Right lobe of liver (tissue), 6 donors: ENCODE results near the gene SHOC2. TPM values are rescaled to one million over a fixed set of nuclear protein-coding genes. Genes with fewer than 3 reads are reported as not detected.

Source experiments
- ATAC-seq, 4 donors: fragments of 200-7000 bp; cut with Tn5 transposase; one replicate each; pipeline ENCODE4 v1.9.1; 2020; ENCODE audit warnings: mild to moderate bottlenecking in 4 of 4, moderate library complexity in 4 of 4
- DNase-seq, 3 donors: peaks; one replicate each; pipeline ENCODE4 v3.0.0-alpha.2; 2020
- H3K27ac ChIP-seq, 3 donors: fragments of 200-600 bp; one replicate each; pipeline ENCODE4 v1.8.0; 2022
- H3K27me3 ChIP-seq, 2 donors: fragments of 200-600 bp; one replicate each; pipeline ENCODE4 v1.8.0; 2022
- H3K36me3 ChIP-seq, 4 donors: fragments of 200-600 bp; sonication (generic) in 1 of 4; one replicate each; pipeline versions ENCODE4 v1.5.1 to v1.8.0; 2017 to 2022; ENCODE audit warnings: control low read depth in 1 of 4
- H3K4me1 ChIP-seq, 4 donors: fragments of 200-600 bp; sonication (generic) in 1 of 4; one replicate each; pipeline versions ENCODE4 v1.5.1 to v1.8.0; 2017 to 2022; ENCODE audit warnings: control low read depth in 1 of 4
- H3K4me3 ChIP-seq, 3 donors: fragments of 200-600 bp; one replicate each; pipeline ENCODE4 v1.8.0; 2022
- H3K9me3 ChIP-seq, 4 donors: fragments of 200-600 bp; sonication (generic) in 1 of 4; one replicate each; pipeline versions ENCODE4 v1.5.1 to v1.8.0; 2017 to 2022; ENCODE audit warnings: control low read depth in 1 of 4
- CTCF ChIP-seq, 4 donors: fragments of 200-600 bp in 3 of 4; fragments of 450-650 bp in 1 of 4; IDR thresholded peaks; one replicate each; pipeline versions ENCODE4 v1.5.1 to v1.8.0; 2016 to 2022; ENCODE audit warnings: antibody characterized with exemption in 4 of 4, mild to moderate bottlenecking in 2 of 4
- POLR2A ChIP-seq: fragments of 450-650 bp; IDR thresholded peaks from one replicate; pipeline ENCODE4 v1.6.1; 2017; ENCODE audit warnings: antibody characterized with exemption, mild to moderate bottlenecking
- WGBS: methylation state at CpG from one replicate; pipeline ENCODE4 v1.1.6; 2018; ENCODE audit warnings: low coverage, low lambda C conversion rate; ENCODE audit not compliant: insufficient coverage; ENCODE audit errors: missing lambda C conversion rate; 5-methylcytosine and 5-hydroxymethylcytosine counted together
- intact Hi-C, 2 donors: fragments of 100-400 bp; cut with DNase I; formaldehyde crosslinking; loops; one replicate each; pipeline versions ENCODE4 v1.11.2 to v1.14.1; 2022
- total RNA-seq, 6 experiments: library from RNA; depleted of rRNA in 2 of 6; stranded (reverse); fragments of >200 nt in 2 of 6; fragmentation: NEBNext Ultra II Directional in 3 of 6; extraction: Animal tissue kit (Norgen Biotek cat#: 25700) in 3 of 6; gene quantifications; one replicate each; pipeline versions ENCODE4 v1.1.0 to v1.2.4, GENCODE V29; 2016 to 2023
- donor health status: DM: no; HTN: yes; CAD: no.
- donor health status: DM: no; HTN: no; CAD: no.
- donor health status: DM: no; HTN: no; CAD: no.
- donor health status: DM: no; HTN: yes; CAD: no.
- donor health status: DM: no; HTN: yes; CAD: no.

The SHOC2 gene
- total RNA-seq, 6 experiments from 2014 or later, result 16.0 to 28.6 (median 22.2) TPM

GRCh38 chr10:110897184-110897583 is 22.2 kb upstream of the SHOC2 start:
- H3K27ac ChIP-seq, result no peak overlapping the region
- intact Hi-C loops, result no loop called here
- peak; percentile 75 to 91 (median 86) for ATAC-seq
- H3K4me3 ChIP-seq, result no peak overlapping the region
- DNase-seq, result peak in 2 of 3 donors; percentile 58 to 74
- no peak for TF ChIP-seq POLR2A
- TF ChIP-seq CTCF (IDR thresholded peaks at IDR 0.05), result no peak
- no peaks in the 10 kb centered on the region for H3K9me3 ChIP-seq
- peaks cover 0 to 43% (median 6%) of the 10 kb centered on the region in 4 donors for H3K36me3 ChIP-seq
- no peaks in the 10 kb centered on the region for H3K27me3 ChIP-seq
- peaks cover 0 to 8% (median 2%) of the 10 kb centered on the region in 4 donors for H3K4me1 ChIP-seq
- WGBS, result 60% methylated on average over 1 of the region's 1 CpG

- no peak for ATAC-seq
- TF ChIP-seq POLR2A (no peak), CTCF (IDR thresholded peaks at IDR 0.05) (no peak)
- Histone ChIP-seq H3K9me3 (no peaks in the 10 kb centered on the region), H3K36me3 (peaks cover 0 to 42% (median 6%) of the 10 kb centered on the region in 4 donors), H3K27ac (no peak overlapping the region), H3K27me3 (no peaks in the 10 kb centered on the region), H3K4me1 (peaks cover 0 to 8% (median 2%) of the 10 kb centered on the region in 4 donors), H3K4me3 (no peak overlapping the region)
- intact Hi-C loops, result no loop called here
- DNase-seq, result no peak
Measured at GRCh38 chr10:110898391-110898790, 21.0 kb upstream of the SHOC2 start.

- TF ChIP-seq POLR2A, result no peak
- TF ChIP-seq CTCF (IDR thresholded peaks at IDR 0.05), result no peak
- H3K27me3 ChIP-seq, result no peaks in the 10 kb centered on the region
- no peak for DNase-seq
- H3K4me3 ChIP-seq, result no peak overlapping the region
- peaks cover 0 to 8% (median 2%) of the 10 kb centered on the region in 4 donors for H3K4me1 ChIP-seq
- H3K9me3 ChIP-seq, result no peaks in the 10 kb centered on the region
- 100% methylated on average over 1 of the region's 2 CpGs for WGBS
- intact Hi-C loops, result loop anchor here in 1 of 2 donors (10.0 kb wide), 1 partner anchor 156 kb away; no protein-coding TSS in a partner anchor
- no peak for ATAC-seq
- H3K36me3 ChIP-seq, result peaks cover 0 to 21% (median 0%) of the 10 kb centered on the region in 4 donors
- H3K27ac ChIP-seq, result no peak overlapping the region
Measured at GRCh38 chr10:110900983-110901382, 18.4 kb upstream of the SHOC2 start.

- H3K27ac ChIP-seq, result no peak overlapping the region
- no peaks in the 10 kb centered on the region for H3K27me3 ChIP-seq
- 71% methylated on average over 7 of the region's 7 CpGs for WGBS
- DNase-seq, result no peak
- TF ChIP-seq POLR2A (no peak), CTCF (IDR thresholded peaks at IDR 0.05) (no peak)
- intact Hi-C loops, result loop anchor here in 1 of 2 donors (10.0 kb wide), 1 partner anchor 157 kb away; no protein-coding TSS in a partner anchor
- peaks cover 0 to 4% (median 0%) of the 10 kb centered on the region in 4 donors for H3K4me1 ChIP-seq
- H3K4me3 ChIP-seq, result no peak overlapping the region
- peaks cover 0 to 17% (median 0%) of the 10 kb centered on the region in 4 donors for H3K36me3 ChIP-seq
- ATAC-seq, result peak in 2 of 4 donors; percentile 72 to 81
- no peaks in the 10 kb centered on the region for H3K9me3 ChIP-seq
Measured at GRCh38 chr10:110901954-110902819, 17.2 kb upstream of the SHOC2 start.
